HepG2 (cell line): Measurements from ENCODE around the gene ITGB2. TPM values are rescaled to one million over a fixed set of nuclear protein-coding genes. Genes with fewer than 3 reads are reported as not detected.

Source experiments
- AFF4 ChIP-seq: sonication (generic); formaldehyde crosslinking; IDR thresholded peaks from 2 replicates; pipeline ENCODE4 v1.4.0; 2020; ENCODE audit warnings: missing genetic modification reagents
- DPF2 ChIP-seq: sonication (generic); formaldehyde crosslinking; IDR thresholded peaks from 2 replicates; pipeline ENCODE4 v1.4.0; 2020; ENCODE audit warnings: mild to moderate bottlenecking, low read depth, missing genetic modification reagents, borderline replicate concordance
- FOXO4 ChIP-seq: sonication (generic); formaldehyde crosslinking; conservative IDR thresholded peaks from 2 replicates; pipeline ENCODE4 v1.8.1; 2023; ENCODE audit warnings: missing genetic modification reagents
- KDM3A ChIP-seq: IDR thresholded peaks from 2 replicates; pipeline ENCODE4 v1.6.1; 2018; ENCODE audit warnings: low read depth, missing compliant biosample characterization
- ONECUT2 ChIP-seq: sonication (generic); formaldehyde crosslinking; IDR thresholded peaks from 2 replicates; pipeline ENCODE4 v1.4.0; 2020; ENCODE audit warnings: missing genetic modification reagents
- SCMH1 ChIP-seq: sonication (generic); formaldehyde crosslinking; IDR thresholded peaks from 2 replicates; pipeline ENCODE4 v1.9.0; 2021; ENCODE audit warnings: missing genetic modification reagents, mild to moderate bottlenecking, borderline replicate concordance
- TRIM22 ChIP-seq: fragments of 450-650 bp; IDR thresholded peaks from 2 replicates; pipeline ENCODE4 v1.6.1; 2017
- ZBED4 ChIP-seq: sonication (generic); formaldehyde crosslinking; IDR thresholded peaks from 2 replicates; pipeline ENCODE4 v1.4.0; 2020; ENCODE audit warnings: missing genetic modification reagents, borderline replicate concordance
- ZBTB34 ChIP-seq: sonication (generic); formaldehyde crosslinking; IDR thresholded peaks from 2 replicates; pipeline ENCODE4 v1.8.0; 2022; ENCODE audit warnings: mild to moderate bottlenecking, missing genetic modification reagents
- ZFY ChIP-seq: sonication (generic); formaldehyde crosslinking; IDR thresholded peaks from 2 replicates; pipeline ENCODE4 v1.4.0; 2020; ENCODE audit warnings: missing genetic modification reagents
- ZNF329 ChIP-seq: sonication (generic); formaldehyde crosslinking; IDR thresholded peaks from 2 replicates; pipeline ENCODE4 v1.9.0; 2021; ENCODE audit warnings: low read depth, mild to moderate bottlenecking, missing genetic modification reagents
- ZNF333 ChIP-seq: sonication (generic); formaldehyde crosslinking; IDR thresholded peaks from 2 replicates; pipeline ENCODE4 v1.4.0; 2020; ENCODE audit warnings: mild to moderate bottlenecking, missing genetic modification reagents, borderline replicate concordance
- ZNF44 ChIP-seq: sonication (generic); formaldehyde crosslinking; IDR thresholded peaks from 2 replicates; pipeline ENCODE4 v1.5.1; 2020; ENCODE audit warnings: mild to moderate bottlenecking, missing genetic modification reagents
- ZNF546 ChIP-seq: sonication (generic); formaldehyde crosslinking; conservative IDR thresholded peaks from 2 replicates; pipeline ENCODE4 v1.8.1; 2023; ENCODE audit warnings: mild to moderate bottlenecking, missing genetic modification reagents
- ZNF781 ChIP-seq: sonication (generic); formaldehyde crosslinking; IDR thresholded peaks from 2 replicates; pipeline ENCODE4 v1.5.1; 2020; ENCODE audit warnings: borderline replicate concordance, mild to moderate bottlenecking, missing genetic modification reagents; ENCODE audit errors: not compliant biosample characterization
- polyA plus RNA-seq, 8 experiments: library from polyadenylated mRNA; depleted of rRNA in 3 of 8; stranded (reverse) in 7 of 8; unstranded in 1 of 8; fragments of >200 nt; fragmentation: Illumina TruSeq in 4 of 8; extraction: Trizol in 4 of 8; gene quantifications; 2 replicates each; pipeline versions ENCODE4 v1.2.1 to v1.2.3, GENCODE V29; 2011 to 2016; ENCODE audit warnings: low read depth in 4 of 8, missing spikeins in 1 of 8, mixed read lengths in 1 of 8; ENCODE audit not compliant: insufficient read depth in 1 of 8
- total RNA-seq, 5 experiments: library from RNA; depleted of rRNA; stranded (reverse); fragments of >200 nt; fragmentation: Illumina TruSeq; extraction: Trizol; gene quantifications; 2 replicates each; pipeline ENCODE4 v1.2.3, GENCODE V29; 2016; ENCODE audit warnings: low read depth in 1 of 5

Gene ITGB2
- total and polyA plus RNA-seq, 2 of the 13 experiments (the other 11 are each of a cell fraction or from before 2014, with no cell fraction given), result 4.2 to 18.0 TPM

GRCh38 chr21:44869781-44870747 lies 50.6 kb downstream of the ITGB2 start (continued):
- TF ChIP-seq ONECUT2, result no peak
- TF ChIP-seq KDM3A, result no peak
- TF ChIP-seq ZNF781 (CRISPR knock-in tag), result no peak
- no peak for TF ChIP-seq ZNF329 (CRISPR knock-in tag)
- TF ChIP-seq AFF4, result no peak
- TF ChIP-seq ZBED4 (CRISPR knock-in tag), result no peak; the same call in 1 of the 2 replicates
- no peak for TF ChIP-seq ZNF546 (CRISPR knock-in tag)
- no peak for TF ChIP-seq FOXO4 (CRISPR knock-in tag)
- TF ChIP-seq ZNF333 (CRISPR knock-in tag), result no peak
- no peak for TF ChIP-seq TRIM22
- TF ChIP-seq ZNF44 (CRISPR knock-in tag), result no peak
- no peak for TF ChIP-seq SCMH1 (CRISPR knock-in tag)
- peak; percentile 53; the same call in 1 of the 2 replicates for TF ChIP-seq DPF2 (CRISPR knock-in tag)
- TF ChIP-seq ZFY (CRISPR knock-in tag), result no peak
- TF ChIP-seq ZBTB34, result no peak
